Transverse colon (tissue), 3 donors: Measurements from ENCODE around the gene AARS1.

Source experiments
- CTCF ChIP-seq, 5 experiments: fragments of 200-600 bp in 3 of 5; fragments of 450-650 bp in 2 of 5; sonication (generic) in 3 of 5; IDR thresholded peaks; 1 replicate in 2 of 5; 2 replicates in 3 of 5; pipeline ENCODE4 v1.5.1; 2016 to 2017; ENCODE audit warnings: antibody characterized with exemption in 5 of 5, inconsistent platforms in 3 of 5, mild to moderate bottlenecking in 2 of 5, moderate library complexity in 1 of 5
- EP300 ChIP-seq: sonication (generic); formaldehyde crosslinking; IDR thresholded peaks from one replicate; pipeline ENCODE4 v1.6.1; 2017; ENCODE audit warnings: antibody characterized with exemption, low read depth
- POLR2A ChIP-seq: fragments of 450-650 bp; IDR thresholded peaks from one replicate; pipeline ENCODE4 v1.6.1; 2016; ENCODE audit warnings: antibody characterized with exemption, mild to moderate bottlenecking, moderate library complexity

DNA sequence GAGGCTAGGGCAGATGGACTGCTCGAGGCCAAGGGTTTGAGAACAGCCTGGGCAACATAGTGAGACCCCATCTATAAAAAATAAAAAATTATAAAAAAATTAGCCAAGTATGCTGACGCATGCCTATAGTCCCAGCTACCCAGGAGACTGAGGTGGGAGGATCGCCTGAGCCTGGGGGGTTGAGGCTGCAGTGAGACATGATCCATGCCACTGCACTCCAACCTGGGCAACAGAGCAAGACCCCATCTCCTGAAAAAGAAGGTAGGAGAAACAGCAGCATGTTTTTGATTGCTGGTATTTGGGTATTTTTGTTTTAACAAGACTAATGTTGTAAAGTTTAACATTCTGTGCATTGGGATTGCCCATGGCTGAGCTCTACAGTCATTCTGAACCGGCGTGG, 48.5 kb upstream of the AARS1 start:
- TF ChIP-seq CTCF (IDR thresholded peaks at IDR 0.05) (no peak), POLR2A (no peak), EP300 (no peak)
